CD4-positive, alpha-beta T cell (primary cell): ENCODE results near the gene FOXL2. TPM values are rescaled to one million over a fixed set of nuclear protein-coding genes. Genes with fewer than 3 reads are reported as not detected.

Experiments
- ATAC-seq: fragments of 200-7000 bp; cut with Tn5 transposase; one replicate; pipeline ENCODE4 v1.10.0; 2022; ENCODE audit warnings: mild to moderate bottlenecking; ENCODE audit not compliant: poor library complexity
- CTCF ChIA-PET: fragments of 350-600 bp; sonication (Branson Sonifier 250); formaldehyde crosslinking; loops from one replicate; lab custom pipeline; 2021; ENCODE audit warnings: antibody characterized with exemption, inconsistent platforms; lab: Charles Lee
- POLR2A ChIA-PET: fragments of 350-600 bp; sonication (Branson Sonifier 250); formaldehyde crosslinking; loops from one replicate; lab custom pipeline; 2021; ENCODE audit warnings: antibody characterized with exemption, inconsistent platforms; lab: Charles Lee
- DNase-seq, 14 experiments: peaks; one replicate each; pipeline ENCODE4 v3.0.0-alpha.2; 2013 to 2020; ENCODE audit warnings: mixed read lengths in 2 of 14
- H3K27ac ChIP-seq, 2 donors: one replicate each; pipeline versions ENCODE4 v1.5.1 to v1.7.0; 2013; ENCODE audit warnings: low read length in 2 of 2, low read depth in 1 of 2, mild to moderate bottlenecking in 1 of 2
- H3K27me3 ChIP-seq, 2 experiments: 1 replicate in 1 of 2; 2 replicates in 1 of 2; pipeline versions ENCODE4 v1.6.1 to v1.7.0; 2013; ENCODE audit warnings: low read length in 2 of 2, control low read depth in 1 of 2, mild to moderate bottlenecking in 1 of 2, moderate library complexity in 1 of 2; ENCODE audit not compliant: insufficient read depth in 2 of 2, control insufficient read depth in 1 of 2
- H3K36me3 ChIP-seq: one replicate; pipeline ENCODE4 v1.6.1; 2013; ENCODE audit warnings: low read length, control low read depth; ENCODE audit not compliant: insufficient read depth
- H3K4me1 ChIP-seq: one replicate; pipeline ENCODE4 v1.6.1; 2013; ENCODE audit warnings: low read length, control low read depth; ENCODE audit not compliant: insufficient read depth
- H3K4me3 ChIP-seq: one replicate; pipeline ENCODE4 v1.5.1; 2013; ENCODE audit warnings: mild to moderate bottlenecking, low read length, moderate library complexity
- H3K9me3 ChIP-seq, 2 experiments: 1 replicate in 1 of 2; 2 replicates in 1 of 2; pipeline versions ENCODE4 v1.6.1 to v1.7.0; 2013; ENCODE audit warnings: low read length in 2 of 2, mild to moderate bottlenecking in 2 of 2, control low read depth in 1 of 2, moderate library complexity in 1 of 2; ENCODE audit not compliant: control insufficient read depth in 1 of 2, insufficient read depth in 1 of 2
- H3K27ac Mint-ChIP-seq: one replicate; pipeline ENCODE4 v1.8.0; 2020; ENCODE audit warnings: mixed read lengths
- H3K27me3 Mint-ChIP-seq: one replicate; pipeline ENCODE4 v1.8.0; 2021; ENCODE audit warnings: mixed read lengths
- H3K36me3 Mint-ChIP-seq: one replicate; pipeline ENCODE4 v1.8.0; 2021; ENCODE audit warnings: low read depth, mixed read lengths
- H3K4me1 Mint-ChIP-seq: one replicate; pipeline ENCODE4 v1.8.0; 2021; ENCODE audit warnings: low read depth, mixed read lengths
- H3K4me3 Mint-ChIP-seq: one replicate; pipeline ENCODE4 v1.8.0; 2020; ENCODE audit warnings: mild to moderate bottlenecking, mixed read lengths
- H3K9me3 Mint-ChIP-seq: one replicate; pipeline ENCODE4 v1.8.0; 2020; ENCODE audit warnings: mixed read lengths
- CTCF ChIP-seq: fragments of 200-600 bp; IDR thresholded peaks from one replicate; pipeline ENCODE4 v1.8.0; 2022; ENCODE audit warnings: antibody characterized with exemption, mild to moderate bottlenecking
- intact Hi-C, 2 experiments: fragments of 100-400 bp; cut with DNase I in 1 of 2; cut with micrococcal nuclease in 1 of 2; formaldehyde crosslinking; loops; one replicate each; pipeline versions ENCODE4 v1.15.1 to v1.9.0; 2023 to 2025; cut with DNase I, micrococcal nuclease
- total RNA-seq, 174 experiments: library from RNA in 2 of 174; stranded (reverse) in 2 of 174; gene quantifications; one replicate each; pipeline ENCODE4 v1.2.3 and lab custom pipeline; 2021 to 2026

Gene FOXL2
- total RNA-seq, 2 experiments from 2014 or later = not detected

- DNase-seq = no peak
- intact Hi-C loops = no loop called here
- no peak overlapping the region for H3K27ac Mint-ChIP-seq
- Histone ChIP-seq H3K9me3 (no peaks in the 10 kb centered on the region), H3K27me3 (peaks cover 11 to 14% of the 10 kb centered on the region in 2 experiments), H3K4me1 (no peaks in the 10 kb centered on the region), H3K36me3 (no peaks in the 10 kb centered on the region), H3K4me3 (no peak overlapping the region), H3K27ac (no peak overlapping the region)
- H3K4me3 Mint-ChIP-seq = no peak overlapping the region
- ChIA-PET CTCF (no interaction called here), POLR2A (no interaction called here)
- no peaks in the 10 kb centered on the region for H3K4me1 Mint-ChIP-seq
- no peak for TF ChIP-seq CTCF
- peaks cover 40% of the 10 kb centered on the region for H3K27me3 Mint-ChIP-seq
- no peaks in the 10 kb centered on the region for H3K36me3 Mint-ChIP-seq
- no peak for ATAC-seq
- H3K9me3 Mint-ChIP-seq = no peaks in the 10 kb centered on the region
Observed at GRCh38 chr3:138971766-138972320, 24.9 kb upstream of the FOXL2 start.

GRCh38 chr3:138964923-138965322 lies 18.0 kb upstream of the FOXL2 start:
- Histone ChIP-seq H3K27ac (no peak overlapping the region), H3K4me3 (no peak overlapping the region), H3K27me3 (peaks cover 44 to 47% of the 10 kb centered on the region in 2 experiments), H3K4me1 (peaks cover 14% of the 10 kb centered on the region), H3K9me3 (peaks cover 17 to 25% of the 10 kb centered on the region in 2 experiments), H3K36me3 (no peaks in the 10 kb centered on the region)
- DNase-seq (no peak), ATAC-seq (no peak)
- Mint-ChIP-seq H3K9me3 (peaks cover 10% of the 10 kb centered on the region), H3K36me3 (no peaks in the 10 kb centered on the region), H3K27me3 (peaks cover 71% of the 10 kb centered on the region), H3K4me1 (peaks cover 16% of the 10 kb centered on the region), H3K27ac (no peak overlapping the region), H3K4me3 (no peak overlapping the region)
- intact Hi-C loops = no loop called here
- no peak for TF ChIP-seq CTCF
- CTCF ChIA-PET = interaction anchor here (0.6 kb wide), 1 partner anchor 9 kb away, joined by 3 read pairs; no protein-coding TSS in a partner anchor
- POLR2A ChIA-PET = interaction anchor here (0.6 kb wide), 1 partner anchor 270 kb away, joined by 3 read pairs; no protein-coding TSS in a partner anchor

GRCh38 chr3:138964264-138964663 lies 17.3 kb upstream of the FOXL2 start:
- H3K27me3 ChIP-seq = peaks cover 44 to 51% of the 10 kb centered on the region in 2 experiments
- H3K4me3 ChIP-seq = no peak overlapping the region
- ATAC-seq (no peak), DNase-seq (no peak)
- Mint-ChIP-seq H3K27me3 (peaks cover 74% of the 10 kb centered on the region), H3K27ac (no peak overlapping the region), H3K4me3 (no peak overlapping the region), H3K9me3 (peaks cover 10% of the 10 kb centered on the region), H3K4me1 (peaks cover 16% of the 10 kb centered on the region), H3K36me3 (no peaks in the 10 kb centered on the region)
- H3K4me1 ChIP-seq = peaks cover 14% of the 10 kb centered on the region
- no peak for TF ChIP-seq CTCF
- H3K27ac ChIP-seq = no peak overlapping the region
- H3K9me3 ChIP-seq = peaks cover 17 to 25% of the 10 kb centered on the region in 2 experiments
- H3K36me3 ChIP-seq = no peaks in the 10 kb centered on the region
- POLR2A ChIA-PET = no interaction called here
- CTCF ChIA-PET = interaction anchor here (0.6 kb wide), 1 partner anchor 10 kb away, joined by 3 read pairs; no protein-coding TSS in a partner anchor
- intact Hi-C loops = no loop called here
